HG02798 (cell line): ENCODE data around the gene COQ10A.
"Not testable (repeated sequence)": the region's sequence is repeated elsewhere in the genome, so short reads cannot be mapped to it uniquely, and the experiment has no call there.

Source experiments
- ATAC-seq: cut with Tn5 transposase; IDR thresholded peaks from one replicate; pipeline ENCODE4 v1.9.1; 2021; ENCODE audit warnings: mild to moderate bottlenecking; ENCODE audit not compliant: unreplicated experiment, poor library complexity

COQ10A gene

GRCh38 chr12:56241424-56242303 lies 25.1 kb upstream of the COQ10A start:
- ATAC-seq: no peak

- ATAC-seq: no peak
Measured at GRCh38 chr12:56242986-56243385, 23.8 kb upstream of the COQ10A start.

DNA sequence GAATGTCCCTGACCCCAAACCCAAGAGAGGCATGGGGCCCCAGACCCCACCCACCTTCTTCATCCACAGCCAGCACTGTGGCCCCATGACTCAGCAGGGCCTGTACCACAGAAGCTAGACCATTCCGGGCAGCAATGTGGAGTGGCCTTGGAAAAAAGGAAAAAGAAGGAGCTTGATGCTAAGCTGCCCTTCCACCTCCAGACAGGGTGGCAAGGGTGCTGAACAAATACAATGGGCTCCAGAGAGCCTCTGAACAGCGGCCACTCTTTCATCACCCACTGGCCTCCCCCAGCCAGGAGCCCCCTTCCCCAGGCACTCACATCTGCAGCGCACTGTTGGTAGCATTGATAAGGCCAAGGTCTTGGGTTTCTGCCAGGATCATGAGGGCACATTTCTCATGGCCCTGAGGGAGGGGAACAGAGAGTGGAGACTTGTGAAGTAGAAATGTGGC lies 23.0 kb upstream of the COQ10A start:
- ATAC-seq: no peak

- no peak for ATAC-seq
Measured at GRCh38 chr12:56244494-56244893, 22.2 kb upstream of the COQ10A start.

DNA sequence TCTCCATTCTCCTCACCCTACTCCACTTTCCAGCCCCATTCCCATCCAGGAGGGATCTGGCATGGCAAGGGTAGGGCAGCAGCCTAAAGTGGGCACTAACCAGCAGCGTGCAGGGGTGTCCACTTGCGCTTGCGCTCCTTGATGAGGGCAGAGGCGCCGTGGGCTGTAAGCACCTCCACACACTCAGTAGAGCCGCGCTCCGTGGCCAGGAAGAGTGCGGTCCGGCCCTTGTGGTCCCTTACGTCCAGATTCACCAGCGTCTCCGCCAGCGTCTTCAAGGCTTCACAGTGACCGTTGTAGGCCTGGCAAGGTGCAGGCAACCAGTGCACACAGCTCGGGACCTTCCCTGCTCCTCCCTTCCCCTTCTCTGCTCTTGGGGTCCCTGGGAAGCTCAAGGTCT lies 18.8 kb upstream of the COQ10A start:
- no peak for ATAC-seq

GRCh38 chr12:56248711-56249110 lies 18.0 kb upstream of the COQ10A start:
- ATAC-seq: no peak

DNA sequence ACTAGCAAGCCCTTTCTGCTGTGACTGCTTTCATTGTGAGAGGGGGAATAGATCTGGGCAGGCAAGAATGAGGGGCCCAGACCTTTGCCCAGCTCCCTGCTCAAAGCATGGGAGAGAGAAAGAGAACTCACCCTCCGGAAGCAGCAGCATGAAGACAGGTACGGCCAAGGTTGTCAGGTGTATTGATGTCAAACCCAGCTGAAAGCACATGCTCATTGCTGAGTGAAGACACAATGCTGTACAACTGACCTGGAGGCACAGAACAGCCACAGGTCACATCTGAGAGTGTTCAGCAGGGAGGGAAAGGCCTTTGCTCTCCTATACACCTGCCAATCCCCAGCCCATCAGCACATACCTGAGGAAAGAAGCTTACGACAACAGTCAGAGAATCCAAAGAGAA lies 14.1 kb upstream of the COQ10A start:
- ATAC-seq: no peak

GRCh38 chr12:56253091-56253490 lies 13.7 kb upstream of the COQ10A start:
- no peak for ATAC-seq

DNA sequence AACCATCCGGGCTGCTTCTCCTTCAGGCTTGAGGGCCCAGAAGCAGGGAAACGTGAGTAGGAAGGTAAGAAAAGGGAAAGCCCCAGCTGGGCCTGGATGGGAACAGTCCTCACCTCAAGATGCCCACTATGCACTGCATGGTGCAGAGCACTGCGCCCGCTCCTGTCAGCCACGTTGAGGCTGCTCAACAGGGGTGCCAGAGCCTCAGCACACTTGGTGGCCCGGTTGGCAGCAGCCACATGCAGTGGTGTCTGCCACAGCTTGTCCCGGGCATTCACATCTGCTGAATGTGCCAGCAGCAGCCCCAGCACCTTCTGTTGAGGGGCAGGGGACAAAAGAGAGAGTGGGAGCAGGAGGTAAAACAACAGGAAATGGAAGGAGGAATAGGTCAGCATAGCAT lies 11.1 kb upstream of the COQ10A start:
- no peak for ATAC-seq

DNA sequence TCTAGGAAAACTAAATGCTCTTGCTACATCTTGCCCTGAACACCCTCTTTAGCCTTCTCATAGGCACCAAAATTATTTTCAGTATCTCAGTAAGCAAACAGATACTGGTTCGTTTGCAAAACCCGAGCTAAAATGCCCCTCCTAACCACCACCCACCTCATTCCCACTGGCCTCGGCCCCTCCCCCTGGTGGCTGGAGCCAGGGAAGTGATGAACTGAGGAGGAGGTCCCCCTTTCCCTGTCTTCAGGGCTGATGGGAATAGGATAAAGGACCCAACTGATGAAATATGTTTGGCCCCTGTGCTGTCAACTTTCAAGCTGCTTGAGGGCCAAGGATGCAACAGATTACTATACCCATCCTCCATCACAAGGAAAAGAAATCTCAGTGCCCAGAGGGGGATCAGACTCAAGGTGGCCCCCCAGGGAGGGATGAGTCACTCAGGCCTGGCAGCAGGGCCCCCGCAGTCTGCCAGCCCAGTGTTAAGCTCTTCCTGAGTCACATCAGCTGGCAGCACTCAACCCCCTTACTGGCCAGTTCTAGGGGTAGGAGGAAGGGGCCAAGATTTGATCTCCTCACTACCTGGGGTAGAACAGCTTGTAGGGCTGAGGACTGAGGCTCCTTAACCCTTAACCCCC lies 10.3 kb upstream of the COQ10A start:
- ATAC-seq: no peak

GRCh38 chr12:56257071-56257470 lies 9.7 kb upstream of the COQ10A start:
- no peak for ATAC-seq

GRCh38 chr12:56257491-56258067 lies 9.2 kb upstream of the COQ10A start:
- peak; percentile 10 for ATAC-seq

DNA sequence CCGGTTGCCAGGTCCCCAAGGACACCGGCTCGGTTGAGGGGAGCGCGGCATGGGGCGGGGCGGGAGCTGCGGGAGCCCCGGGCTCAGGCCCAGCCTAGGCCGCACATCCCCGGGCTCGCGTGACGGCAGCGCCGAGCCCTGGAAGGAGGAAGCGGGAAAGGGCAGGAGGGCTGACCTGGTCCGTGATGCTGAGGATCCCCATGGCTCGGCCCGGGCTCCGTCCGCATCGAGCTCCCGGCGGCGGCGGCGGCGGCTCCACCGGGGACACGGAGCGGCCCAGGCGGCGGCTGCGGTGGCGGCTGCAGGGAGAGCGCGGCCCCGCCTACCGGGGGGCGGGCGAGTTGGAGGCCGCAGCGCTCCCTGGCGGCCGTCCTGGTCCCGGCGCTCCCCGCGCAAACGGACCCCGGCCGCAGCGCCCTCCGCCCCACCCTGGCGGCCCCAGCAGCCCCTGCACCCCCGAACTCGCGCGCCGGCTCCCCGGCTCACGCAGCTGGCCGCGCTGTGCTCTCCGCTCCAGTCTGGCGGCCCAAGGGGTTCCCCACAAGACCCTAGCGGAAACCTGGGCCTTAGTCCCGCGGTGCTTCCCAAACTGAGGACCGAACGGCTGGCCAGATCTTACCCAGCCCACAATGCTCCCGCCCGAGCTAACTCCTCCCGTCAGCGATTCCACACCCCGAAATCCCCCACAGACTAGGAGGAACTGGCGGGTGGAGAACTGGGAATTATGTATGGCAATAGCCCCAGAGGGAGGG lies 8.5 kb upstream of the COQ10A start, which contains the start of gene ANKRD52:
TSS of gene ANKRD52 (minus strand) at position 317 of the 752 bp plus-strand sequence. CDS start at position 202, 115 bp downstream.
- peak; percentile 93 for ATAC-seq

GRCh38 chr12:56258820-56259183 lies 7.9 kb upstream of the COQ10A start:
- ATAC-seq: no peak

- no peak for ATAC-seq
Measured at GRCh38 chr12:56260380-56260779, 6.4 kb upstream of the COQ10A start.

- ATAC-seq: no peak
Measured at GRCh38 chr12:56260921-56261320, 5.8 kb upstream of the COQ10A start.

DNA sequence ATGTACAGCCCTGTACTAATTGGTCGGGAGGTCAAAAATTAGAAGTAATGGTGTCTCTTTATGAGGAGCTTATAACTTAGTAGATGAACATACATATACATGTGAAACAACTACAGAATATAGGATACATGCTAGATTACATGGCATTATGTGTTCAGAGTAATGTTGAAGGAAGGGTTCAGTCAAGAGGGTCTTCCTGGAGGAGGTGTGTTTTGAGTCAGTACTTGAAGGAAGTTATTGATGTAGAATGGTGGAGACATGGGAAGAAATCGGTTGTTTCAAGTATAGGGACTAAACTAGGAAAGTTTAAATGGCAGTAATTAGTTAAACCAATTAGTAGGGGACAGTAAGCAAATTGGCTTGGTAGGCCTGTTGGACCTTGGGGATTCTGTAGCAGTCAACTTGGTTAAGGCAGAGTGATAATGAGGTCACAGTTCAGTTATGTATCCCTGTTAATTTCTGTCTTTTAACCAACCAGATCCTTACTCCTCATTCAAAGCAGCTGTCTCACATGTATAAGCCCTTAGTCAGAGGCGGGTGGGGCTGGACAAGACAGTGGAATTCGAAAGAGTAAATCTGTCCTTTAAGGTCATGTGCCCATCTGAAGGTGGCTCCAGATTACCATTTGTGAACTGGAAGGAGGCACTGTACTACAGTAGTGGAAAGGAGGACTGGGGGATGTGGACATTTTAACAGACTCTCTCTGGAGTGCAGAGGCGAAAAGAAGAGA lies 5.1 kb upstream of the COQ10A start:
- no peak for ATAC-seq

DNA sequence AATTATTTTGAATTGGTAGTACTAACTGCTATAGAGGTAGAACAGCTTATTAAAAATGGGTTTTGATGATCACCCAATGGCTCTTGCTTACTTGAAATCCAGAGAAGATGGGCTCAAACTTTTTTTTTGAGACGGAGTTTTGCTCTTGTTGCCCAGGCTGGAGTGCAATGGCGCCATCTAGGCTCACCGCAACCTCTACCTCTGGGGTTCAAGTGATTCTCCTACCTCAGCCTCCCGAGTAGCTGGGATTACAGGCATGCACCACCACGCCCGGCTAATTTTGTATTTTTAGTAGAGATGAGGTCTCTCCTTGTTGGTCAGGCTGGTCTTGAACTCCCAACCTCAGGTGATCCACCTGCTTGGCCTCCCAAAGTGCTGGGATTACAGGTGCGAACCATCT lies 3.8 kb upstream of the COQ10A start:
- not testable (repeated sequence) for ATAC-seq

- not testable (repeated sequence) for ATAC-seq
Measured at GRCh38 chr12:56266068-56266692, 562 bp upstream of the COQ10A start.
